Endothelial cell of umbilical vein (primary cell): Measurements from ENCODE around the gene CHST8. TPM values are rescaled to one million over a fixed set of nuclear protein-coding genes. Genes with fewer than 3 reads are reported as not detected.

Source experiments
- BruUV-seq: library from RNA; stranded (reverse); fragments of 400-500 nt; replicated peaks from 2 replicates; lab custom pipeline; 2021; lab: Mats Ljungman, UMichigan
- CTCF ChIA-PET: fragments of 300-600, 350-600 bp; sonication (Branson Sonifier 250); formaldehyde crosslinking; loops from one replicate; lab custom pipeline; 2021; ENCODE audit warnings: antibody characterized with exemption, inconsistent platforms; lab: Charles Lee
- POLR2A ChIA-PET: fragments of 300-600, 350-600 bp; sonication (Branson Sonifier 250); formaldehyde crosslinking; loops from one replicate; lab custom pipeline; 2021; ENCODE audit warnings: antibody characterized with exemption, inconsistent platforms; lab: Charles Lee
- DNase-seq: peaks from one replicate; pipeline ENCODE4 v3.0.0-alpha.2; 2011; ENCODE audit warnings: low read depth, low spot score
- FAIRE-seq: peaks from 2 replicates; lab custom pipeline; 2011; peaks lifted over from hg19 to GRCh38; lab: Jason Lieb, UNC
- H2AFZ ChIP-seq: 2 replicates; pipeline ENCODE4 v1.6.0; 2012; ENCODE audit warnings: low read depth, low read length, control low read depth, inconsistent platforms
- H3K27ac ChIP-seq: 2 replicates; pipeline ENCODE4 v1.5.1; 2011; ENCODE audit warnings: low read depth, mild to moderate bottlenecking, control low read depth, low read length, moderate library complexity; ENCODE audit not compliant: insufficient read depth
- H3K27me3 ChIP-seq, 2 experiments: 2 replicates each; pipeline versions ENCODE4 v1.6.0 to v1.6.1; 2011; ENCODE audit warnings: low read length in 2 of 2, mixed read lengths in 1 of 2; ENCODE audit not compliant: control insufficient read depth in 2 of 2, insufficient read depth in 2 of 2
- H3K36me3 ChIP-seq, 2 experiments: 2 replicates in 1 of 2; 3 replicates in 1 of 2; pipeline ENCODE4 v1.5.1; 2011; ENCODE audit warnings: low read length in 2 of 2, mild to moderate bottlenecking in 1 of 2, moderate library complexity in 1 of 2; ENCODE audit not compliant: control insufficient read depth in 2 of 2, insufficient read depth in 2 of 2; ENCODE audit errors: extremely low read depth in 1 of 2
- H3K4me1 ChIP-seq: 3 replicates; pipeline ENCODE4 v1.5.1; 2011; ENCODE audit warnings: mild to moderate bottlenecking, low read length; ENCODE audit not compliant: control insufficient read depth, insufficient read depth; ENCODE audit errors: extremely low read depth
- H3K4me2 ChIP-seq: 2 replicates; pipeline ENCODE4 v1.6.1; 2011; ENCODE audit warnings: low read length, control low read depth, mixed read lengths; ENCODE audit not compliant: insufficient read depth
- H3K4me3 ChIP-seq, 3 experiments: fragments of 200-600 bp in 1 of 3; sonication (generic), shearing (Covaris generic) in 1 of 3; replicated peaks in 1 of 3; 2 replicates each; pipeline ENCODE4 v1.5.1; 2011 to 2016; ENCODE audit warnings: control low read depth in 3 of 3, low read length in 3 of 3, mild to moderate bottlenecking in 2 of 3, inconsistent platforms in 1 of 3, low read depth in 1 of 3, moderate library complexity in 1 of 3; ENCODE audit not compliant: insufficient read depth in 1 of 3
- H3K79me2 ChIP-seq: 2 replicates; pipeline ENCODE4 v1.6.0; 2012; ENCODE audit warnings: low read length, inconsistent platforms; ENCODE audit not compliant: control insufficient read depth, insufficient read depth
- H3K9ac ChIP-seq: replicated peaks from 2 replicates; pipeline ENCODE3; 2011; ENCODE audit warnings: low read length, control low read depth; ENCODE audit not compliant: insufficient read depth; ENCODE audit errors: extremely low read depth
- H3K9me1 ChIP-seq: replicated peaks from 3 replicates; pipeline ENCODE4 v1.6.0; 2011; ENCODE audit warnings: mild to moderate bottlenecking, low read length; ENCODE audit not compliant: control insufficient read depth, insufficient read depth; ENCODE audit errors: extremely low read depth
- H3K9me3 ChIP-seq: replicated peaks from 2 replicates; pipeline ENCODE4 v1.5.1; 2012; ENCODE audit warnings: low read length, inconsistent platforms; ENCODE audit not compliant: control insufficient read depth, insufficient read depth
- H4K20me1 ChIP-seq: replicated peaks from 2 replicates; pipeline ENCODE3; 2011; ENCODE audit warnings: mild to moderate bottlenecking, low read length; ENCODE audit not compliant: control insufficient read depth, insufficient read depth; ENCODE audit errors: extremely low read depth
- EZH2 ChIP-seq: IDR thresholded peaks from 2 replicates; pipeline ENCODE4 v1.6.1; 2012; ENCODE audit warnings: borderline replicate concordance, low read depth, mild to moderate bottlenecking, moderate library complexity, low read length, inconsistent platforms; ENCODE audit not compliant: severe bottlenecking
- FOS ChIP-seq: IDR thresholded peaks from 2 replicates; pipeline ENCODE4 v1.6.1; 2011; ENCODE audit warnings: mild to moderate bottlenecking, low read length, moderate library complexity, borderline replicate concordance; ENCODE audit not compliant: insufficient read depth
- GATA2 ChIP-seq: IDR thresholded peaks from 2 replicates; pipeline ENCODE4 v1.7.0; 2011; ENCODE audit warnings: low read depth, mild to moderate bottlenecking, moderate library complexity, mixed read lengths, low read length; ENCODE audit not compliant: insufficient read length, insufficient read depth
- JUN ChIP-seq: IDR thresholded peaks from 2 replicates; pipeline ENCODE4 v1.6.1; 2011; ENCODE audit warnings: borderline replicate concordance, low read depth; ENCODE audit not compliant: insufficient read length, insufficient read depth
- MYC ChIP-seq: IDR thresholded peaks from one replicate; pipeline ENCODE4 v1.6.1; 2011; ENCODE audit warnings: mild to moderate bottlenecking, low read depth, low read length
- POLR2A ChIP-seq: IDR thresholded peaks from 2 replicates; pipeline ENCODE4 v1.6.1; 2012; ENCODE audit warnings: low read depth, mild to moderate bottlenecking, control low read depth, low read length
- POLR2AphosphoS5 ChIP-seq: IDR thresholded peaks from 2 replicates; pipeline ENCODE4 v1.6.1; 2012; ENCODE audit warnings: low read depth, mild to moderate bottlenecking, control low read depth, low read length, moderate library complexity; ENCODE audit not compliant: insufficient read depth
- dilution Hi-C: fragments of 300-500 bp; cut with MboI; formaldehyde crosslinking; loops from one replicate; pipeline ENCODE4 v1.15.0; 2019; ENCODE audit warnings: low sequenced_read_pairs; ENCODE audit not compliant: extremely low pct_ligation_motif_present
- intact Hi-C: fragments of 100-400 bp; cut with micrococcal nuclease; formaldehyde crosslinking; loops from one replicate; pipeline ENCODE4 v1.10.0; 2022
- polyA plus RNA-seq, 4 experiments: library from polyadenylated mRNA; depleted of rRNA in 3 of 4; stranded (reverse) in 3 of 4; unstranded in 1 of 4; fragments of >200 nt; gene quantifications; 2 replicates each; pipeline versions ENCODE4 v1.2.1 to v1.2.3, GENCODE V29; 2011 to 2012; ENCODE audit warnings: missing spikeins in 1 of 4
- total RNA-seq: library from RNA; stranded (reverse); gene quantifications from 2 replicates; pipeline ENCODE4 v1.2.3, GENCODE V29; 2021
- TF ChIP-seq, protein P1 (sequence below): IDR thresholded peaks from 2 replicates; pipeline ENCODE4 v1.6.1; 2011; ENCODE audit not compliant: insufficient read depth, insufficient read length
- TF ChIP-seq, protein P2 (sequence below), 2 donors: IDR thresholded peaks; 1 replicate in 1 of 2; 2 replicates in 1 of 2; pipeline ENCODE4 v1.5.1; 2011; ENCODE audit warnings: low read length in 2 of 2, mild to moderate bottlenecking in 2 of 2, moderate library complexity in 2 of 2, control low read depth in 1 of 2, inconsistent platforms in 1 of 2, low read depth in 1 of 2; ENCODE audit not compliant: insufficient read depth in 1 of 2; ENCODE audit errors: extremely low read depth in 1 of 2

CHST8 gene
- total and polyA plus RNA-seq, 2 donors (not counting 3 experiments of a cell fraction or from before 2014, with no cell fraction given) = not detected

DNA sequence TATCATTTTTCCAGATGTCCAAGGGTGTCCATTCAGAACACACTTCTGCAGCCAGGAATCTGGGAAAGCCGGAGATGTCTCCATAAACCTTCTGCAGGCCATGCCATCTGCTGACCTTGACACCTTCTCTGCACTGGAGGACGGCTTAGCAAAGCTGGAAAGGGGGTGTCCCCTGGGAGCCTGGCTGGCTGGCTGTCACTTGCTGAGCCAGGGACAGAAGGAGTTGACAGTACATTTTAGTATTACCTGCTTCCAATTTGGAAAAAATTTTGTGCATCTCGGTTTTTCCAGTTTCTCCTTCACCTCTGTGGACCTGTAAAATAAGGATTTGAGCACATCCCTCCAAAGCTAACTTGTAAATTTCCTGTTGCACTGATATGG lies 8.1 kb upstream of the CHST8 start:
- ChIA-PET POLR2A (no interaction called here), CTCF (no interaction called here)
- FAIRE-seq = no peak

DNA sequence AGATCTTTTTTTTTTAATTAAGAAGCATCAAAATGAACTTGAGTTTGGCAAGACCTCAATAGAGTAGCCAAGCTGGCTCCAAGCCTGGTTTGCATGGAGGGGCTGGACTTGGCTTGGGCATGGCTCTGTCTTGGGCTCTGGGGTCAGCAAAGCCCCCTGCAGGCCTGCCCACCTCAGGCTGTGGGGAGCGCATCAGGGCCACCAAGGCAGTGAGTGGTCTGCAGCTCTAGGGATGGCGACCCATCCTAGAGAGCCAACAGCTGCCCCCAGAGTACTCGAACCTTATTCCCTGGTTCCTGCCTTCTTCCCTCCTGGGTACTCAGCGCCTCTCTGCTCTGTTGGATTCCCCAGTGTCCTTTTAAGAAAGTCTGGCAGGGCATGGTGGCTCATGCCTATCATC lies 5.4 kb upstream of the CHST8 start:
- POLR2A ChIA-PET = no interaction called here

More for the DNA sequence above, 8.1 kb upstream of the CHST8 start:
- dilution Hi-C loops = no loop called here
- intact Hi-C loops = no loop called here
- no peaks in the 10 kb centered on the region for H3K36me3 ChIP-seq
- no peak overlapping the region for H3K4me2 ChIP-seq
- no peak overlapping the region for H3K27ac ChIP-seq
- no peaks in the 10 kb centered on the region for H3K9me1 ChIP-seq
- H3K79me2 ChIP-seq = no peaks in the 10 kb centered on the region
- no peak overlapping the region for H3K4me3 ChIP-seq
- TF ChIP-seq, protein P1, sequence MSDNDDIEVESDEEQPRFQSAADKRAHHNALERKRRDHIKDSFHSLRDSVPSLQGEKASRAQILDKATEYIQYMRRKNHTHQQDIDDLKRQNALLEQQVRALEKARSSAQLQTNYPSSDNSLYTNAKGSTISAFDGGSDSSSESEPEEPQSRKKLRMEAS = no peak
- no peak for TF ChIP-seq MYC
- TF ChIP-seq POLR2AphosphoS5 = no peak
- no peak for DNase-seq
- BruUV-seq = no TSS peak
- H2AFZ ChIP-seq = no peak overlapping the region
- no peaks in the 10 kb centered on the region for H3K4me1 ChIP-seq
- H3K9me3 ChIP-seq = no peaks in the 10 kb centered on the region
- no peaks in the 10 kb centered on the region for H4K20me1 ChIP-seq
- no peaks in the 10 kb centered on the region for H3K27me3 ChIP-seq
- no peak overlapping the region for H3K9ac ChIP-seq

More for the DNA sequence above, 5.4 kb upstream of the CHST8 start:
- Histone ChIP-seq H3K27ac (no peak overlapping the region), H3K4me1 (no peaks in the 10 kb centered on the region), H3K9me3 (no peaks in the 10 kb centered on the region), H3K9me1 (no peaks in the 10 kb centered on the region), H3K79me2 (no peaks in the 10 kb centered on the region), H3K4me3 (no peak overlapping the region), H3K36me3 (no peaks in the 10 kb centered on the region), H3K9ac (no peak overlapping the region), H4K20me1 (no peaks in the 10 kb centered on the region), H2AFZ (no peak overlapping the region), H3K4me2 (no peak overlapping the region), H3K27me3 (peaks cover 10 to 16% of the 10 kb centered on the region in 2 experiments)
- intact Hi-C loops = no loop called here
- CTCF ChIA-PET = interaction anchor here (1.3 kb wide), 1 partner anchor 30 kb away, joined by 3 read pairs; no protein-coding TSS in a partner anchor
- dilution Hi-C loops = no loop called here
- no TSS peak for BruUV-seq
- TF ChIP-seq EZH2 (no peak), GATA2 (no peak), FOS (no peak), JUN (no peak), POLR2A (no peak), POLR2AphosphoS5 (no peak), MYC (no peak)
- TF ChIP-seq, protein P1 = no peak
- TF ChIP-seq, protein P2, sequence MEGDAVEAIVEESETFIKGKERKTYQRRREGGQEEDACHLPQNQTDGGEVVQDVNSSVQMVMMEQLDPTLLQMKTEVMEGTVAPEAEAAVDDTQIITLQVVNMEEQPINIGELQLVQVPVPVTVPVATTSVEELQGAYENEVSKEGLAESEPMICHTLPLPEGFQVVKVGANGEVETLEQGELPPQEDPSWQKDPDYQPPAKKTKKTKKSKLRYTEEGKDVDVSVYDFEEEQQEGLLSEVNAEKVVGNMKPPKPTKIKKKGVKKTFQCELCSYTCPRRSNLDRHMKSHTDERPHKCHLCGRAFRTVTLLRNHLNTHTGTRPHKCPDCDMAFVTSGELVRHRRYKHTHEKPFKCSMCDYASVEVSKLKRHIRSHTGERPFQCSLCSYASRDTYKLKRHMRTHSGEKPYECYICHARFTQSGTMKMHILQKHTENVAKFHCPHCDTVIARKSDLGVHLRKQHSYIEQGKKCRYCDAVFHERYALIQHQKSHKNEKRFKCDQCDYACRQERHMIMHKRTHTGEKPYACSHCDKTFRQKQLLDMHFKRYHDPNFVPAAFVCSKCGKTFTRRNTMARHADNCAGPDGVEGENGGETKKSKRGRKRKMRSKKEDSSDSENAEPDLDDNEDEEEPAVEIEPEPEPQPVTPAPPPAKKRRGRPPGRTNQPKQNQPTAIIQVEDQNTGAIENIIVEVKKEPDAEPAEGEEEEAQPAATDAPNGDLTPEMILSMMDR (IDR thresholded peaks at IDR 0.05; ENCODE audit: extremely low read depth in 1 of 2, insufficient read depth in 1 of 2, low read depth in 1 of 2, low read length in 2 of 2) = no peak
- DNase-seq (no peak), FAIRE-seq (no peak)
